GM12878 (cell line): ENCODE measurements around the gene NEAT1. TPM values are rescaled to one million over a fixed set of nuclear protein-coding genes. Genes with fewer than 3 reads are reported as not detected.

Source experiments
- ATAC-seq: fragments of 200-7000 bp; cut with Tn5 transposase; 3 replicates; pipeline ENCODE4 v1.9.1; 2020; ENCODE audit warnings: mild to moderate bottlenecking, moderate library complexity
- BruUV-seq: library from RNA; stranded (reverse); fragments of 400-500 nt; replicated peaks from 2 replicates; lab custom pipeline; 2021; lab: Mats Ljungman, UMichigan
- CTCF ChIA-PET: fragments of 300-600 bp; sonication (Branson Sonifier 250); formaldehyde crosslinking; extraction: SDS; loops from one replicate; lab custom pipeline; 2021; ENCODE audit warnings: inconsistent platforms; lab: Yijun Ruan, JAX
- POLR2A ChIA-PET: fragments of 350-600 bp; formaldehyde crosslinking; extraction: SDS; loops from one replicate; lab custom pipeline; 2021; ENCODE audit warnings: inconsistent platforms; lab: Charles Lee
- RAD21 ChIA-PET: fragments of 300-600 bp; sonication (Branson Sonifier 250); formaldehyde crosslinking; loops from one replicate; lab custom pipeline; 2023; ENCODE audit warnings: antibody characterized with exemption; ENCODE audit not compliant: unreplicated experiment; lab: Charles Lee
- SMC1A ChIA-PET: fragments of 300-600 bp; sonication (Branson Sonifier 250); formaldehyde crosslinking; loops from one replicate; lab custom pipeline; 2023; ENCODE audit not compliant: unreplicated experiment, uncharacterized antibody; lab: Charles Lee
- DNase-seq: peaks from one replicate; pipeline ENCODE4 v3.0.0-alpha.2; 2011; ENCODE audit warnings: low read depth, low spot score
- FAIRE-seq: peaks from 3 replicates; lab custom pipeline; 2011; peaks lifted over from hg19 to GRCh38; lab: Jason Lieb, UNC
- H2AFZ ChIP-seq: 2 replicates; pipeline ENCODE4 v1.6.0; 2011; ENCODE audit warnings: low read depth, low read length, control low read depth; ENCODE audit not compliant: control insufficient read depth
- H3K27ac ChIP-seq: 2 replicates; pipeline ENCODE4 v1.5.1; 2011; ENCODE audit warnings: control low read depth; ENCODE audit not compliant: control insufficient read depth, insufficient read depth
- H3K27me3 ChIP-seq, 2 experiments: replicated peaks in 1 of 2; 2 replicates each; pipeline versions ENCODE4 v1.6.0 to v1.6.1; 2011; ENCODE audit warnings: low read length in 1 of 2; ENCODE audit not compliant: control insufficient read depth in 2 of 2, insufficient read depth in 2 of 2
- H3K36me3 ChIP-seq, 2 experiments: 2 replicates each; pipeline ENCODE4 v1.5.1; 2011; ENCODE audit warnings: low read length in 1 of 2; ENCODE audit not compliant: control insufficient read depth in 2 of 2, insufficient read depth in 2 of 2
- H3K4me1 ChIP-seq: 2 replicates; pipeline ENCODE4 v1.6.1; 2011; ENCODE audit warnings: mild to moderate bottlenecking, low read length, moderate library complexity, mixed read lengths; ENCODE audit not compliant: control insufficient read depth, insufficient read depth
- H3K4me2 ChIP-seq: 2 replicates; pipeline ENCODE4 v1.6.0; 2011; ENCODE audit warnings: control low read depth; ENCODE audit not compliant: control insufficient read depth, insufficient read depth
- H3K4me3 ChIP-seq: fragments of 200-600 bp; sonication (generic); 2 replicates; pipeline ENCODE4 v1.5.1; 2016
- H3K79me2 ChIP-seq: 2 replicates; pipeline ENCODE4 v1.6.0; 2011; ENCODE audit warnings: low read length; ENCODE audit not compliant: control insufficient read depth, insufficient read depth
- H3K9ac ChIP-seq: 2 replicates; pipeline ENCODE4 v1.8.0; 2011; ENCODE audit warnings: low read length, control low read depth, mixed read lengths; ENCODE audit not compliant: control insufficient read depth, insufficient read depth
- H3K9me3 ChIP-seq: replicated peaks from 3 replicates; pipeline ENCODE4 v1.5.1; 2011; ENCODE audit warnings: mild to moderate bottlenecking, low read length; ENCODE audit not compliant: control insufficient read depth, insufficient read depth
- H4K20me1 ChIP-seq: 2 replicates; pipeline ENCODE4 v1.6.0; 2011; ENCODE audit not compliant: control insufficient read depth, insufficient read depth
- CREB1 ChIP-seq: IDR thresholded peaks from 2 replicates; pipeline ENCODE4 v1.6.1; 2012; ENCODE audit warnings: low read depth, mild to moderate bottlenecking, inconsistent platforms
- EZH2 ChIP-seq: IDR thresholded peaks from 2 replicates; pipeline ENCODE4 v1.6.1; 2012; ENCODE audit warnings: low read depth, mild to moderate bottlenecking, control low read depth, inconsistent platforms, low read length, borderline replicate concordance; ENCODE audit not compliant: control insufficient read depth
- MXI1 ChIP-seq: fragments of 150-350 bp; IDR thresholded peaks from 2 replicates; pipeline ENCODE4 v1.6.1; 2011; ENCODE audit warnings: low read depth, mild to moderate bottlenecking, inconsistent platforms, low read length, improper control_type of control experiment
- POLR2A ChIP-seq: IDR thresholded peaks from 2 replicates; pipeline ENCODE4 v1.6.1; 2011; ENCODE audit warnings: low read depth, mild to moderate bottlenecking, low read length
- POLR2AphosphoS5 ChIP-seq: IDR thresholded peaks from 2 replicates; pipeline ENCODE4 v1.6.1; 2011; ENCODE audit warnings: mild to moderate bottlenecking, low read length, inconsistent platforms
- RAD21 ChIP-seq: IDR thresholded peaks from 2 replicates; pipeline ENCODE4 v1.6.1; 2011; ENCODE audit warnings: mild to moderate bottlenecking, low read depth, low read length, moderate library complexity; ENCODE audit not compliant: insufficient read depth
- RUNX3 ChIP-seq: IDR thresholded peaks from 2 replicates; pipeline ENCODE4 v1.6.1; 2012; ENCODE audit warnings: low read length, inconsistent platforms
- SMAD1 ChIP-seq: fragments of 450-650 bp; IDR thresholded peaks from 2 replicates; pipeline ENCODE4 v1.6.1; 2018; ENCODE audit warnings: mild to moderate bottlenecking, low read depth; ENCODE audit not compliant: partially characterized antibody
- TCF12 ChIP-seq: IDR thresholded peaks from 2 replicates; pipeline ENCODE4 v1.6.1; 2011; ENCODE audit warnings: low read depth, mild to moderate bottlenecking, low read length
- TCF7 ChIP-seq: IDR thresholded peaks from 2 replicates; pipeline ENCODE4 v1.6.1; 2014; ENCODE audit warnings: antibody characterized with exemption, borderline replicate concordance
- ZNF217 ChIP-seq: fragments of 450-650 bp; IDR thresholded peaks from 2 replicates; pipeline ENCODE4 v1.6.1; 2017; ENCODE audit warnings: antibody characterized with exemption, mild to moderate bottlenecking
- whole genome bisulfite sequencing: methylation state at CpG from one replicate; pipeline ENCODE4 v1.1.6; 2016; ENCODE audit warnings: low lambda C conversion rate; ENCODE audit not compliant: insufficient replicate concordance, insufficient coverage; ENCODE audit errors: missing lambda C conversion rate; 5-methylcytosine and 5-hydroxymethylcytosine counted together
- in situ Hi-C: fragments of 300-500 bp; cut with MboI; formaldehyde crosslinking; loops from 9 replicates; pipeline ENCODE4 v1.14.3; 2018; ENCODE audit warnings: mixed read lengths
- intact Hi-C: fragments of 100-400 bp; cut with micrococcal nuclease; formaldehyde crosslinking; loops from one replicate; pipeline ENCODE4 v1.14.2; 2022; ENCODE audit not compliant: unreplicated experiment
- polyA plus RNA-seq, 11 experiments: library from polyadenylated mRNA; depleted of rRNA in 4 of 11; unstranded in 6 of 11; stranded (reverse) in 5 of 11; fragments of >200 nt; fragmentation: Nextera tagmentation in 4 of 11; fragmentation: Illumina TruSeq in 1 of 11; extraction: Ambion mirVana in 4 of 11; extraction: Trizol in 1 of 11; gene quantifications; 1 replicate in 1 of 11; 2 replicates in 10 of 11; pipeline versions ENCODE4 v1.2.1 to v1.2.3, GENCODE V29; 2011 to 2016; ENCODE audit warnings: inconsistent platforms in 2 of 11, missing spikeins in 2 of 11, low read depth in 1 of 11
- total RNA-seq, 4 experiments: library from RNA; depleted of rRNA in 3 of 4; stranded (reverse); fragments of >200 nt in 3 of 4; fragmentation: Illumina TruSeq in 1 of 4; extraction: Trizol in 1 of 4; gene quantifications; 2 replicates each; pipeline versions ENCODE4 v1.2.1 to v1.2.3, GENCODE V29; 2013 to 2021
- TF ChIP-seq, protein P1 (sequence below): IDR thresholded peaks from 2 replicates; pipeline ENCODE4 v1.6.1; 2011; ENCODE audit warnings: borderline replicate concordance, low read depth, mild to moderate bottlenecking, moderate library complexity, low read length; ENCODE audit not compliant: insufficient read depth, poor library complexity, severe bottlenecking

NEAT1 gene
- total and polyA plus RNA-seq, 10 of the 15 experiments (the other 5 are each of a cell fraction or from before 2014, with no cell fraction given): 13.6 to 328 (median 69.4) TPM

DNA sequence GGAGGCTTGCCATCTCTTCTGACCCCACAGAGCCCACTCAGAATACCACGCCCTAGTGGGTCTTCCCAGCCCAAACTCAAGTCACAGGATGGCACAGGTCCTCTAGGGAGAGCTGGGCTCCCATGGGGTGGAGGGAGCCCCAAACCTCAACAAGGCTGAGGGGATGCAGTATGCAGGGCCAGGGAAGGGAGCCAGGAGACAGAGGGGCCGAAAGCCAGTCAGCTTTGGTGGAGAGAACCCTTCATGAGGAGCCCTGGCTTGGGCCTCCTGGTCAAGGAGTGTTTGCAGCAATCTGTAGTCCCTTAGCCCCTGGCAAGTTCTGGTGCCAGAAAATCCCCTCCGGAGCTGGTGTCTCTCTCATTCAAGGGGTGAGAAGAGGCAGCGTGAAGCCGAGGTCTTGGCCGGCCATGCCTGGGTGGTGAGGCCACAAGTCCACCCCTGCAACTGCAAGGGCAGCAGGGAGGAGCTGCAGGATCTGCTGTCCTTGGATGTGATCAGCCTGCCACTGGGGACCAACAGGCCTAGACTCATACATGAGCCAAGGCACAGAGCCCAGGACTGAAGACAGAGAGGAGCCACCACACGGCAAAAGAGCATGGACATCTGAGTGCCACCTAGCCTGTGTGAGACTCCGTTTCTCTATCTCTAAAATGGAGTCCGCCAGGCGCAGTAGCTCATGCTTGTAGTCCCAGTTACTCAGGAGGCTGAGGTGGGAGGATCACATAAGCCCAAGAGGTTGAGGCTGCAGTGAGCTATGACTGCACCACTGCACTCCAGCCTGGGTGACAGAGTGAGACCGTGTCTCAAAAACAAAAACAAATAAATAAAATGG, 24.1 kb downstream of the NEAT1 start:
- Histone ChIP-seq H3K4me2 (no peak overlapping the region), H4K20me1 (no peaks in the 10 kb centered on the region), H2AFZ (no peak overlapping the region), H3K9ac (no peak overlapping the region), H3K27me3 (no peaks in the 10 kb centered on the region), H3K4me1 (peaks cover 40% of the 10 kb centered on the region), H3K4me3 (no peak overlapping the region), H3K79me2 (peaks cover 18% of the 10 kb centered on the region), H3K9me3 (no peaks in the 10 kb centered on the region), H3K36me3 (peaks cover 0 to 5% of the 10 kb centered on the region in 2 experiments; a peak in 3 of 4 replicates), H3K27ac (no peak overlapping the region)
- ATAC-seq: no peak
- SMC1A ChIA-PET: interaction anchor here (1.3 to 2.4 kb wide), 2 partner anchors 10 to 15 kb away, joined by 3 to 6 read pairs; no protein-coding TSS in a partner anchor
- DNase-seq: no peak
- intact Hi-C loops (no loop called here), in situ Hi-C loops (no loop called here)
- RAD21 ChIA-PET: interaction anchor here (0.8 kb wide), 1 partner anchor 13 kb away, joined by 3 read pairs; no protein-coding TSS in a partner anchor
- 82% methylated on average over 11 of the region's 11 CpGs for WGBS
- POLR2A ChIA-PET: interaction anchor here (0.8 to 1.8 kb wide), 7 partner anchors 9 to 52 kb away, joined by 3 to 5 read pairs (median 3); partner anchors contain the start of gene MALAT1
- TF ChIP-seq MXI1: no peak
- peak; percentile 1; the same call in 1 of the 2 replicates for TF ChIP-seq RUNX3
- TF ChIP-seq POLR2A: 0 out of 2 replicates have a peak, but pooled peaks have one; percentile 5
- TF ChIP-seq POLR2AphosphoS5: peak; percentile 46; the same call in 1 of the 2 replicates
- TF ChIP-seq ZNF217: no peak
- FAIRE-seq: no peak
- no TSS peak for BruUV-seq
- CTCF ChIA-PET: interaction anchor here (0.8 to 1.6 kb wide), 6 partner anchors 14 to 94 kb away, joined by 3 to 4 read pairs (median 4); no protein-coding TSS in a partner anchor

- no TSS peak for BruUV-seq
- H3K27me3 ChIP-seq: no peaks in the 10 kb centered on the region
- FAIRE-seq (no peak), DNase-seq (no peak), ATAC-seq (no peak)
- ChIA-PET SMC1A (interaction anchor here (1.1 to 1.4 kb wide), 3 partner anchors 11 to 32 kb away, joined by 3 to 4 read pairs (median 3); no protein-coding TSS in a partner anchor), RAD21 (no interaction called here), CTCF (interaction anchor here (0.6 to 1.1 kb wide), 2 partner anchors 21 to 23 kb away, joined by 3 read pairs; no protein-coding TSS in a partner anchor), POLR2A (interaction anchor here (0.6 to 1.0 kb wide), 2 partner anchors 41 to 50 kb away, joined by 3 to 5 read pairs; no protein-coding TSS in a partner anchor)
- no peak overlapping the region for H2AFZ ChIP-seq
- H3K4me1 ChIP-seq: peaks cover 26% of the 10 kb centered on the region
- H3K4me3 ChIP-seq: no peak overlapping the region
- peaks cover 0 to 5% of the 10 kb centered on the region in 2 experiments; a peak in 2 of 4 replicates for H3K36me3 ChIP-seq
- H3K79me2 ChIP-seq: peaks cover 7% of the 10 kb centered on the region
- H4K20me1 ChIP-seq: no peaks in the 10 kb centered on the region
- 0 out of 2 replicates have a peak overlapping the region, but pooled peaks have one; percentile 8 for H3K27ac ChIP-seq
- in situ Hi-C loops: no loop called here
- WGBS: 98% methylated on average over 2 of the region's 2 CpGs
- no peak overlapping the region for H3K4me2 ChIP-seq
- intact Hi-C loops: no loop called here
- H3K9ac ChIP-seq: no peak overlapping the region
- H3K9me3 ChIP-seq: no peaks in the 10 kb centered on the region
- TF ChIP-seq, protein P1, sequence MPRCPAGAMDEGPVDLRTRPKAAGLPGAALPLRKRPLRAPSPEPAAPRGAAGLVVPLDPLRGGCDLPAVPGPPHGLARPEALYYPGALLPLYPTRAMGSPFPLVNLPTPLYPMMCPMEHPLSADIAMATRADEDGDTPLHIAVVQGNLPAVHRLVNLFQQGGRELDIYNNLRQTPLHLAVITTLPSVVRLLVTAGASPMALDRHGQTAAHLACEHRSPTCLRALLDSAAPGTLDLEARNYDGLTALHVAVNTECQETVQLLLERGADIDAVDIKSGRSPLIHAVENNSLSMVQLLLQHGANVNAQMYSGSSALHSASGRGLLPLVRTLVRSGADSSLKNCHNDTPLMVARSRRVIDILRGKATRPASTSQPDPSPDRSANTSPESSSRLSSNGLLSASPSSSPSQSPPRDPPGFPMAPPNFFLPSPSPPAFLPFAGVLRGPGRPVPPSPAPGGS: no peak
- TF ChIP-seq CREB1: no peak
- no peak for TF ChIP-seq EZH2
- TF ChIP-seq SMAD1: no peak
- no peak for TF ChIP-seq TCF7
- no peak for TF ChIP-seq RAD21
- no peak for TF ChIP-seq TCF12
These were observed 25.4 kb downstream of the NEAT1 start for GRCh38 chr11:65448074-65448417.
